DOHH2 (cell line): ENCODE results near the gene GTF2H3.
"Not testable (repeated sequence)": the region's sequence is repeated elsewhere in the genome, so short reads cannot be mapped to it uniquely, and the experiment has no call there.

Experiments used
- H3F3A ChIP-seq: fragments of 200-600 bp; sonication (generic), shearing (Covaris generic); 2 replicates; pipeline ENCODE4 v1.6.0; 2016; ENCODE audit warnings: antibody characterized with exemption, mild to moderate bottlenecking; ENCODE audit not compliant: control insufficient read depth, insufficient read depth
- H3K27ac ChIP-seq: fragments of 200-600 bp; sonication (generic); 2 replicates; pipeline ENCODE4 v1.5.1; 2014; ENCODE audit warnings: low read depth, mild to moderate bottlenecking, low read length, moderate library complexity
- H3K27me3 ChIP-seq: fragments of 200-600 bp; sonication (generic); 2 replicates; pipeline ENCODE4 v1.6.1; 2014; ENCODE audit warnings: mild to moderate bottlenecking, low read length, mixed read lengths; ENCODE audit not compliant: control insufficient read depth
- H3K36me3 ChIP-seq: fragments of 200-600 bp; sonication (generic); 2 replicates; pipeline ENCODE4 v1.6.1; 2014; ENCODE audit warnings: mild to moderate bottlenecking, low read length, moderate library complexity, mixed read lengths; ENCODE audit not compliant: control insufficient read depth
- H3K4me1 ChIP-seq: fragments of 200-600 bp; sonication (generic); 2 replicates; pipeline ENCODE4 v1.6.1; 2014; ENCODE audit warnings: mild to moderate bottlenecking, low read length, mixed read lengths; ENCODE audit not compliant: control insufficient read depth
- H3K4me2 ChIP-seq: fragments of 200-600 bp; sonication (generic); 2 replicates; pipeline ENCODE4 v1.6.0; 2014; ENCODE audit warnings: mild to moderate bottlenecking, low read length, moderate library complexity
- H3K4me3 ChIP-seq: fragments of 200-600 bp; sonication (generic); 2 replicates; pipeline ENCODE4 v1.5.1; 2014; ENCODE audit warnings: mild to moderate bottlenecking, low read length, mixed read lengths
- H3K79me2 ChIP-seq: fragments of 200-600 bp; sonication (generic); 2 replicates; pipeline ENCODE4 v1.6.1; 2014; ENCODE audit warnings: mild to moderate bottlenecking, low read length, mixed read lengths; ENCODE audit not compliant: control insufficient read depth
- H3K9me2 ChIP-seq: fragments of 200-600 bp; sonication (generic); replicated peaks from 2 replicates; pipeline ENCODE4 v1.6.1; 2014; ENCODE audit warnings: mild to moderate bottlenecking, low read length, mixed read lengths; ENCODE audit not compliant: control insufficient read depth
- H3K9me3 ChIP-seq: fragments of 200-600 bp; sonication (generic); 2 replicates; pipeline ENCODE4 v1.6.1; 2014; ENCODE audit warnings: antibody characterized with exemption, low read length, mixed read lengths; ENCODE audit not compliant: control insufficient read depth, insufficient read depth
- H4K20me1 ChIP-seq: fragments of 200-600 bp; sonication (generic); 2 replicates; pipeline ENCODE4 v1.6.0; 2014; ENCODE audit warnings: low read depth, mild to moderate bottlenecking, antibody characterized with exemption, low read length, moderate library complexity; ENCODE audit not compliant: control insufficient read depth, insufficient read depth
- CTCF ChIP-seq: fragments of 200-600 bp; sonication (generic); IDR thresholded peaks from one replicate; pipeline ENCODE4 v1.5.1; 2014; ENCODE audit warnings: antibody characterized with exemption, mild to moderate bottlenecking, low read depth, low read length; ENCODE audit not compliant: poor library complexity, severe bottlenecking
- EZH2phosphoT487 ChIP-seq: fragments of 200-600 bp; sonication (generic); IDR thresholded peaks from 2 replicates; pipeline ENCODE4 v1.6.1; 2017; ENCODE audit warnings: borderline replicate concordance, mild to moderate bottlenecking, antibody characterized with exemption, low read length, moderate library complexity, mixed read lengths

The GTF2H3 gene

GRCh38 chr12:123599721-123600120 is 33.9 kb upstream of the GTF2H3 start:
- Histone ChIP-seq H3K27me3 (no peaks in the 10 kb centered on the region), H3F3A (peaks cover 39% of the 10 kb centered on the region), H3K36me3 (peaks cover 75% of the 10 kb centered on the region), H3K9me3 (no peaks in the 10 kb centered on the region), H3K4me1 (peaks cover 27% of the 10 kb centered on the region), H3K4me2 (no peak overlapping the region), H3K27ac (no peak overlapping the region), H4K20me1 (no peaks in the 10 kb centered on the region; the same call in 1 of the 2 replicates), H3K4me3 (no peak overlapping the region), H3K79me2 (peaks cover 72% of the 10 kb centered on the region), H3K9me2 (no peaks in the 10 kb centered on the region)
- TF ChIP-seq EZH2phosphoT487, result no peak
- no peak for TF ChIP-seq CTCF

GRCh38 chr12:123601602-123602489 is 31.8 kb upstream of the GTF2H3 start, which contains the start of gene DDX55:
DDX55 (plus strand) TSS chr12:123602099; CDS start chr12:123602149, 50 bp downstream.
- peaks cover 76% of the 10 kb centered on the region for H3K79me2 ChIP-seq
- H3K27ac ChIP-seq, result peak within 1 kb of the TSS; percentile 73
- peak within 1 kb of the TSS; percentile 85 for H3K4me2 ChIP-seq
- H4K20me1 ChIP-seq, result peaks cover 9% of the 10 kb centered on the region; the same call in 1 of the 2 replicates
- peaks cover 24% of the 10 kb centered on the region for H3F3A ChIP-seq
- peaks cover 27% of the 10 kb centered on the region for H3K4me1 ChIP-seq
- no peaks in the 10 kb centered on the region for H3K9me3 ChIP-seq
- peak; percentile 41 for TF ChIP-seq CTCF
- no peak for TF ChIP-seq EZH2phosphoT487
- no peaks in the 10 kb centered on the region for H3K9me2 ChIP-seq
- peak within 1 kb of the TSS; percentile 98 for H3K4me3 ChIP-seq
- peaks cover 78% of the 10 kb centered on the region for H3K36me3 ChIP-seq
- no peaks in the 10 kb centered on the region for H3K27me3 ChIP-seq

- H3K27ac ChIP-seq, result peak overlapping the region; percentile 73
- peaks cover 17% of the 10 kb centered on the region for H3F3A ChIP-seq
- H3K9me2 ChIP-seq, result no peaks in the 10 kb centered on the region
- peaks cover 27% of the 10 kb centered on the region for H3K4me1 ChIP-seq
- no peaks in the 10 kb centered on the region for H3K27me3 ChIP-seq
- peaks cover 9% of the 10 kb centered on the region; the same call in 1 of the 2 replicates for H4K20me1 ChIP-seq
- peak overlapping the region; percentile 98 for H3K4me3 ChIP-seq
- peaks cover 78% of the 10 kb centered on the region for H3K36me3 ChIP-seq
- no peaks in the 10 kb centered on the region for H3K9me3 ChIP-seq
- TF ChIP-seq EZH2phosphoT487 (no peak), CTCF (no peak)
- H3K79me2 ChIP-seq, result peaks cover 80% of the 10 kb centered on the region
- peak overlapping the region; percentile 85 for H3K4me2 ChIP-seq
Observed at GRCh38 chr12:123602651-123603195, 30.9 kb upstream of the GTF2H3 start.

DNA sequence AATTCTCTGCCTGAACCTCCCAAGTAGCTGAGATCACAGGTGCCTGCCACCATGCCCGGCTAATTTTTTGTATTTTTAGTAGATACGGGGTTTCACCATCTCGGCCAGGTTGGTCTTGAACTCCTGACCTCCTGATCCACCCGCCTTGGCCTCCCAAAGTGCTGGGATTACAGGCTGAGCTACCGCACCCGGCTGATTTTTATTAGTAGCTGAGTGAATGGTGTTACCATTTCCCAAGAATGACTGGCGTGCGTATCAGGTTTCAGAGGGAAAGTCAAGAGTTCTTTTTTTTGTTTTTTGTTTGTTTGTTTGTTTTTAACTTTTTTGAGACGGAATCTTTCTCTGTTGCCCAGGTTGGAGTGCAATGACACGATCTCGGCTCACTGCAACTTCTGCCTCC is 30.1 kb upstream of the GTF2H3 start:
- not testable (repeated sequence) for H3K9me3 ChIP-seq, H4K20me1 ChIP-seq, H3K9me2 ChIP-seq, H3K27ac ChIP-seq, H3K27me3 ChIP-seq
- Histone ChIP-seq H3K4me1 (peaks cover 23% of the 10 kb centered on the region), H3K36me3 (peaks cover 78% of the 10 kb centered on the region), H3K79me2 (peaks cover 88% of the 10 kb centered on the region), H3F3A (peaks cover 10% of the 10 kb centered on the region), H3K4me2 (peak overlapping the region; percentile 85), H3K4me3 (peak overlapping the region; percentile 98)
